Measurements from ENCODE around the gene ELFN2.

ELFN2 gene

GRCh38 chr22:37369483-37369882, 57.8 kb downstream of the ELFN2 start:
- Histone ChIP-seq H3K9ac (ENCODE audit: low read depth, low read length, poor library complexity, severe bottlenecking) (no peak overlapping the region), H3K36me3 (ENCODE audit: insufficient read depth, low read length) (no peaks in the 10 kb centered on the region), H3K27me3 (ENCODE audit: insufficient read depth, low read length, poor library complexity, severe bottlenecking) (no peaks in the 10 kb centered on the region), H3K79me2 (ENCODE audit: insufficient read depth, low read length) (no peaks in the 10 kb centered on the region), H2AFZ (ENCODE audit: low read length) (no peak overlapping the region), H4K20me1 (ENCODE audit: insufficient read depth, low read length, poor library complexity, severe bottlenecking) (no peaks in the 10 kb centered on the region), H3K4me2 (ENCODE audit: low read depth, low read length, poor library complexity, severe bottlenecking) (no peak overlapping the region), H3K4me3 (ENCODE audit: low read length, poor library complexity, severe bottlenecking) (no peak overlapping the region), H3K9me3 (ENCODE audit: insufficient read depth, low read depth, low read length) (no peaks in the 10 kb centered on the region), H3F3A (ENCODE audit: low read depth) (no peaks in the 10 kb centered on the region), H3K9me2 (replicated peaks; ENCODE audit: low read depth, low read length) (no peaks in the 10 kb centered on the region), H3K4me1 (ENCODE audit: insufficient read depth, low read length, poor library complexity, severe bottlenecking) (peaks cover 5% of the 10 kb centered on the region)
- TF ChIP-seq EZH2phosphoT487 (IDR thresholded peaks at IDR 0.05; ENCODE audit: borderline replicate concordance): no peak

GRCh38 chr22:37368058-37368457, 59.2 kb downstream of the ELFN2 start:
- no peaks in the 10 kb centered on the region for H3K9me2 ChIP-seq (replicated peaks; ENCODE audit: low read depth, low read length)
- H3F3A ChIP-seq (ENCODE audit: low read depth): no peaks in the 10 kb centered on the region
- no peaks in the 10 kb centered on the region for H3K9me3 ChIP-seq (ENCODE audit: insufficient read depth, low read depth, low read length)
- H2AFZ ChIP-seq (ENCODE audit: low read length): no peak overlapping the region
- no peaks in the 10 kb centered on the region for H3K27me3 ChIP-seq (ENCODE audit: insufficient read depth, low read length, poor library complexity, severe bottlenecking)
- H3K4me3 ChIP-seq (ENCODE audit: low read length, poor library complexity, severe bottlenecking): no peak overlapping the region
- peaks cover 5% of the 10 kb centered on the region for H3K4me1 ChIP-seq (ENCODE audit: insufficient read depth, low read length, poor library complexity, severe bottlenecking)
- H3K9ac ChIP-seq (ENCODE audit: low read depth, low read length, poor library complexity, severe bottlenecking): no peak overlapping the region
- H3K4me2 ChIP-seq (ENCODE audit: low read depth, low read length, poor library complexity, severe bottlenecking): no peak overlapping the region
- TF ChIP-seq EZH2phosphoT487 (IDR thresholded peaks at IDR 0.05; ENCODE audit: borderline replicate concordance): no peak
- TF ChIP-seq CTCF (conservative IDR thresholded peaks at IDR 0.05; ENCODE audit: low read length): no peak
- H3K79me2 ChIP-seq (ENCODE audit: insufficient read depth, low read length): no peaks in the 10 kb centered on the region
- H3K36me3 ChIP-seq (ENCODE audit: insufficient read depth, low read length): no peaks in the 10 kb centered on the region
- H4K20me1 ChIP-seq (ENCODE audit: insufficient read depth, low read length, poor library complexity, severe bottlenecking): no peaks in the 10 kb centered on the region

GRCh38 chr22:37366601-37367000, 60.7 kb downstream of the ELFN2 start:
- no peak overlapping the region for H3K4me3 ChIP-seq (ENCODE audit: low read length, poor library complexity, severe bottlenecking)
- H3K4me2 ChIP-seq (ENCODE audit: low read depth, low read length, poor library complexity, severe bottlenecking): no peak overlapping the region

More at GRCh38 chr22:37366601-37367000, 60.7 kb downstream of the ELFN2 start:
- Histone ChIP-seq H2AFZ (ENCODE audit: low read length) (no peak overlapping the region), H3K36me3 (ENCODE audit: insufficient read depth, low read length) (no peaks in the 10 kb centered on the region), H3K9ac (ENCODE audit: low read depth, low read length, poor library complexity, severe bottlenecking) (no peak overlapping the region), H3K9me2 (replicated peaks; ENCODE audit: low read depth, low read length) (no peaks in the 10 kb centered on the region), H3K4me1 (ENCODE audit: insufficient read depth, low read length, poor library complexity, severe bottlenecking) (peaks cover 6% of the 10 kb centered on the region), H4K20me1 (ENCODE audit: insufficient read depth, low read length, poor library complexity, severe bottlenecking) (no peaks in the 10 kb centered on the region), H3K9me3 (ENCODE audit: insufficient read depth, low read depth, low read length) (no peaks in the 10 kb centered on the region), H3F3A (ENCODE audit: low read depth) (no peaks in the 10 kb centered on the region), H3K79me2 (ENCODE audit: insufficient read depth, low read length) (no peaks in the 10 kb centered on the region), H3K27me3 (ENCODE audit: insufficient read depth, low read length, poor library complexity, severe bottlenecking) (no peaks in the 10 kb centered on the region)
- no peak for TF ChIP-seq EZH2phosphoT487 (IDR thresholded peaks at IDR 0.05; ENCODE audit: borderline replicate concordance)
- no peak for TF ChIP-seq CTCF (conservative IDR thresholded peaks at IDR 0.05; ENCODE audit: low read length)

Measured in Loucy (cell line).